ENCODE results near the gene SOX18. TPM values are rescaled to one million over a fixed set of nuclear protein-coding genes. Genes with fewer than 3 reads are reported as not detected.

Gene SOX18
- 0.08 and 0.12 TPM in 2 replicates for total RNA-seq (ENCODE audit: low replicate concordance)

DNA sequence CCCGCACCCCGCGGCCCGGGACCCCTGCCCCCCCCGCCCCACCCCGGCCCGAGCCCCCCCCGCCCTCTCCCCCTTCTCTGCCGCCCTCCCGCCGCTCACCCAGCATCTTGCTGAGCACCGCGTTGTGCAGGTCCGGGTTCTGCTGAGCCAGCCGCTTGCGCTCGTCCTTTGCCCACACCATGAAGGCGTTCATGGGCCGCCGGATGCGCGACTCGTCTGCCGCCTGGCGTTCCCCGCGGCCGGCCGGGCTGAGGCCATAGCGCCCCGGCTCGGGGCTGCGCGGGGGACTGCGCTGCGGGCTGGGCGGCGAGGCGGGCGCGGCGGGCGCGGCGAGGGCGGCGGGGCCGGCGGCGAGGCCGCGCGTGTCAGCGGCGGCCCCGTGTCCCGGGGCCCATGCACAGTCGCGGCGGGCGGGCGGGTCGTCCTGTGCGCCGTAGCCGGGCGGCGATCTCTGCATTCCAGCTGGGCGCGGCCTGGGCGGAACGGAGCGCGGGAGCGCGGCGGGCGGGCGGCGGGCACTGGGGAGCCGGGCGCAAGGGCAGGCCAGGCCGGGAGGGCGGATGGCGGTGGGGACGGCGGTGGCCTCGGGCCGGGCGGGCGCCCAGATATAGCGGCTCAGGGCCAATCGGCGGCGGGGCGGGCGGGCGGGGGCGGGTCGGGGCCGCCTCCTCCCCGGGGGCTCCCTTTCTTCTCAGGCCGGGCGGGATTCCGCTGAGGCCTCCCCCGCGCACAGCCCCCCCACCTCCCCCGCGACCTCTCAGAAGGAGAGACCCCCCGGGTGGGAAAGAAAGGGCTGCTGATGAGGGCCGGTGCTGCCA is at the start of gene SOX18:
TSS of gene SOX18 (minus strand) at position 580 of the 818 bp plus-strand sequence. CDS start at position 457, 123 bp downstream.

DNA sequence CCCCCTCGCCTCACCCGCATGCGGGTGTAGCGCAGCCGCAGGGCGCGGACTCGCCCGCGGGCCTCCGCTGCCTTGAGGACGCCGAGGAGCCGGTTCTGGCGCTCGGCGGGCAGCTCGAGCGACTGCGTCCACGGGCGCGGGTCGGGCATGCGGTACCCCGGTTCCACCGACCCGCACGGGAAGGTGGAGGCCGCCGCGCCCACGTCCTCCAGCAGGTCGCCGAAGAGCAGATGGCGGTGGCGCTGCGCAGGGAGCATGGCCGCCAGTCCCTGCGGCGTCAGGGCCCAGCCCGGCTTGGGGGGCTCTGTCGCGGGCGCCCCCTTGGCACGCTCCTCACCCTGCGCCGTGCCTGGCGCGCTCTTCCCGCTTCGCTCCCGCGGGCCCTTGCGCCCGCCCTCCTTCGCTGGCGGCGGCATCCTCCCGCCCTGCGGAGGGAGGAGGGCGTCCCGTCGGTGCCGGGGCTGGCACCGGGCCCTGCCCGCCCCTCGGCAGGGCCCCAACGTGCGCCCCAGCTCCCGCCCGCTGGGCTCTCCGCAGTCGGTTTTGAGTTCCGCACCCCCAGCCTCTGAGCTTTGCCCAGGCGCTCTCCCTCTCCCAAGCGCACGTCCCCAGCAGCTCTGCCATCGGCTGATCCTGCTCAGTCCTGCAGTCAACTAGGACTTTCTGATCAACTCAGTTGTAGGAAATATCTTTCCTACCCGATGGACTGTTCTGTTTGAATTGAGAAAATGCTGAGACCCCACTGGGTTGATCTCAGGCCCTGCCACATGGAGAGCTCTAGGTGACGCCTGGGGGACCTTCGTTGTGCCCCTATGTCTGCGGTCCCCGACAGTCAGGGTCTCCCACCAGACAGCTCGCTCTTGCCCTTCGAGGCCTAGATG is 34.6 kb upstream of the SOX18 start, which contains the start of gene LKAAEAR1:
TSS of gene LKAAEAR1 (minus strand) at position 595 of the 881 bp plus-strand sequence. CDS start at position 416, 179 bp downstream.

DNA sequence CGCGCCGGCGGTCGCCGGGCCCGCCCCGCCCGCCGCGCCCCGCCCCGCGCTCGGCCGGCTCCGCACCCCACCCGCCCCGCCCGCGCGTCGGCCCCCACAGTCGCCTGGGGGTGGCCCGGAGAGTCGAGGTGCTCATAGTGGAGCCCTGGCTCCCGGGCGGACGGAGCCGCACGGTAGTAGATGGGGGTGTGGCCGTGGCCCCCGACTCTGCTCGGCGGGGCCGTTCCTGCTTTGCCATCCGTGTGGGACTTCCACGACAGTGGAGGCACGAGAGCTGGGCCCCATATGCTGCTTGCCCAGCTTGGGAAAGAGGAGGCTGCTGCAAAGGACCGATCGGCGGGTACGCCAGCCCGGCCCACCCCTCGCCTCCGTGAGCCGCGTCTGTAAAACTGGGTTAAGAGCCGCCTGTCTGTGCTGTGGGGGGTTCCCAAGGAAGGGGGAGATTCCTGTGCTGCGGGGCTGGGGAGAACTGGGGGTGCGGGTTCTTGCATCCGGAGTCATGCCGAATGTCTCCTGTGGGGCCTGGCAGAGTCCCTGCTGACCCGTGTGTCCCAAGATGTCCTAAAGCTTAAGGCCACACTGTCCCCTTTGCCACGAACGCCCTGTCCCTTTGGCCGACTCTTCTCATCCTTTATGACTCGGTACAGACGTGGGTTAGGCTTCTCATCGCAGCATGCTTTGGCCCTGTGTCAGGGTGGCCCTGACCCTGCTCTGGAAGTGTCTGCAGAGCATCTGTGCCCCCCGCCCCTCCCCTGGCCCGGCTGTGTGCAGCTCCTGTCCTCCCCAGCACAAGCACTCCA is 30.8 kb upstream of the SOX18 start, which contains the start of gene OPRL1:
TSS of gene OPRL1 (plus strand) at position 70 of the 800 bp plus-strand sequence. CDS start 12,639 bp downstream, outside the sequence.

GRCh38 chr20:64079273-64080012 is 30.0 kb upstream of the SOX18 start, which contains the start of gene RGS19:
Gene RGS19 (minus strand): TSS chr20:64079518. CDS start chr20:64076886, 2,632 bp downstream.

GRCh38 chr20:64062596-64063388 is 13.4 kb upstream of the SOX18 start, which contains the start of gene TCEA2:
Gene TCEA2 (plus strand): TSS chr20:64063198. CDS start chr20:64063313, 115 bp downstream.

DNA sequence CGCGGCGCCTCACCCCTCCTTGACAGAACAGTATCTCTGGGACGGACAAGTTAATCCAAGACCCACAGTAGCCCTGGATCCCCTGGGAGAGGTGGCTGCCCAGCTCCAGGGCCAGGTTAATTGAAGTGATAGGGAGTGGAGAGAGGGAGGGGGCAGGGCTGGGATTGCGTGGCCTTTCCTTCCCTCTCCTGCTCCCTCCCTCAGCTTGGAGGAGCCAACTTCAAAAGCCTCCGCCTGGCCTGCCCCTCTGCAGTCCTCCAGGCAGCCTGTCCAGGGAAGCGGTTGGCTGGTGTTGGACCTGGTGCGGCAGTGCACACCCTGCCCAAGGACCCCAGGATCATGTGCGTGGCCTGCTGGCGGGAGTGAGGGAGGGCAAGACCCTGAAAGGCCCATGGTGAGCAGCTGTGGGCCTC is 13.5 kb downstream of the SOX18 start, which contains the start of gene C20orf204:
TSS of gene C20orf204 (plus strand) at position 250 of the 413 bp plus-strand sequence. CDS start at position 392, 142 bp downstream.

Other genes starting within 250 kb of the SOX18 start
- gene ZBTB46, start 218.4 kb downstream of the SOX18 start, total RNA-seq (ENCODE audit: low replicate concordance): 4.8 and 5.6 TPM in 2 replicates
- gene ABHD16B, start 188.1 kb downstream of the SOX18 start, total RNA-seq (ENCODE audit: low replicate concordance): not detected in 2 replicates
- 84.7 and 110 TPM in 2 replicates for gene TPD52L2, start 184.4 kb downstream of the SOX18 start, total RNA-seq (ENCODE audit: low replicate concordance)
- gene DNAJC5, start 154.5 kb downstream of the SOX18 start, total RNA-seq (ENCODE audit: low replicate concordance): 43.3 and 54.3 TPM in 2 replicates
- gene UCKL1, start 93.2 kb downstream of the SOX18 start, total RNA-seq (ENCODE audit: low replicate concordance): 20.6 and 21.0 TPM in 2 replicates
- 4.1 and 6.9 TPM in 2 replicates for gene ZNF512B, start 79.7 kb downstream of the SOX18 start, total RNA-seq (ENCODE audit: low replicate concordance)
- 0.23 and 0.45 TPM in 2 replicates for gene SAMD10, start 70.0 kb downstream of the SOX18 start, total RNA-seq (ENCODE audit: low replicate concordance)
- 61.0 and 84.8 TPM in 2 replicates for gene PRPF6, start 68.5 kb downstream of the SOX18 start, total RNA-seq (ENCODE audit: low replicate concordance)
- 0.23 and 0.45 TPM in 2 replicates for gene C20orf204, start 13.5 kb downstream of the SOX18 start, total RNA-seq (ENCODE audit: low replicate concordance)
- gene TCEA2, start 13.6 kb upstream of the SOX18 start, total RNA-seq (ENCODE audit: low replicate concordance): 30.6 and 40.5 TPM in 2 replicates
- gene RGS19, start 29.9 kb upstream of the SOX18 start, total RNA-seq (ENCODE audit: low replicate concordance): 5.6 and 11.7 TPM in 2 replicates
- 1.5 and 2.3 TPM in 2 replicates for gene OPRL1, start 30.4 kb upstream of the SOX18 start, total RNA-seq (ENCODE audit: low replicate concordance)
- gene LKAAEAR1, start 34.8 kb upstream of the SOX18 start, total RNA-seq (ENCODE audit: low replicate concordance): not detected in 2 replicates
- not detected in 2 replicates for gene NPBWR2, start 57.9 kb upstream of the SOX18 start, total RNA-seq (ENCODE audit: low replicate concordance)
- gene MYT1, start 114.8 kb upstream of the SOX18 start, total RNA-seq (ENCODE audit: low replicate concordance): not detected in 2 replicates
- 33.0 and 41.3 TPM in 2 replicates for gene PCMTD2, start 206.1 kb upstream of the SOX18 start, total RNA-seq (ENCODE audit: low replicate concordance)